GM21360 (cell line): ENCODE data around the gene SEMA3F.

Experiments
- ATAC-seq: cut with Tn5 transposase; IDR thresholded peaks from one replicate; pipeline ENCODE4 v1.9.1; 2021; ENCODE audit warnings: mild to moderate bottlenecking, moderate library complexity; ENCODE audit not compliant: unreplicated experiment

The SEMA3F gene

GRCh38 chr3:50169232-50169832 is 14.2 kb downstream of the SEMA3F start:
- ATAC-seq = no peak

- ATAC-seq = no peak
Measured at GRCh38 chr3:50169858-50170257, 14.7 kb downstream of the SEMA3F start.

- no peak for ATAC-seq
Measured at GRCh38 chr3:50170689-50171088, 15.6 kb downstream of the SEMA3F start.

- ATAC-seq = no peak
Measured at GRCh38 chr3:50171540-50172301, 16.6 kb downstream of the SEMA3F start.

GRCh38 chr3:50172626-50173220 is 17.6 kb downstream of the SEMA3F start:
- no peak for ATAC-seq

GRCh38 chr3:50173685-50174516 is 18.8 kb downstream of the SEMA3F start:
- no peak for ATAC-seq

DNA sequence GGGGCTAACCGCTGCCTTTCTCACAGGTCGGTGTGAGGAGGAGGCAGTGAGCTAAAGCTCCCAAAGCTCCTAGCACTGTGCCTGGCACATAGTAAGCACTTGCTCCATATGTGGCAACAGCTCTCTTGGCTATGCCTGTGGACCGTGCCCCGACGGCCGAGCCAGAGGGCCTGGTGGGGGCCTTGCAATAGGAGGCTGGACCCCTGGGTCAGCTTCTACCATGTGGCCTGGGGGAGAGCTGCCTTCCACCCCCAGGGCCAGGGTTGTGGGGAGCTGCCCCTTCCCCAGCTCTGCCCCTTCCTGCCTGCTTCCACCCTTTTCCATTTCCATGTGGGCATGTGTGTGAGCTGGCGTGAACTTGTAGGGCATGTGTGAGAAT is 19.4 kb downstream of the SEMA3F start:
- no peak for ATAC-seq

DNA sequence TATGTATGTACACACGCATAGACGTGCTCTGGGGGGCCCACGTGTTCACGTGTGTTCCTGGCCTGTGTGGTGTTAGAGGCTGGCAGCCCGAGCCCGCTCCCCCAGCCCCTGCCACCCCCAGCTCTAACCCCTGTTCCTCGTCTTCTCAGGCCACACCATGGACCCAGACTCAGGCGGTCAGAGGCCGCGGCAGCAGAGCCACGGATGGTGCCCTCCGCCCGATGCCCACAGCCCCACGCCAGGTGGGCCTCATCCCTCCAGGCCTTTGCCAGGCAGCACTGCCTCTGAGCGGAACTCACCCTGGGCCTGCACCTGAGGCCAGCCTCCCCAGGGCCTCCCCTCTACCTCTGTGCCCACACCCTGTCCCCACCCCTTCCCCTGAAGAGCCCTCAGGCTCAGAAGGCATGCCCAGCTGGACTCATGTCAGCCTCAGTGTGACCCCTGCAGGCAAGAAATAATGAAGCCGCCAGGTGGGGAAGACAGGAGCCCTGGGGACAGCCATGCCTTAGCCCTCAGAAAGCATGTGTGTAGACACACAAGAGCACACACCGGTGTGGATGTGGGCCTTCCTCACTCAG is 19.9 kb downstream of the SEMA3F start:
- ATAC-seq = no peak

- no peak for ATAC-seq
Measured at GRCh38 chr3:50177346-50177745, 22.2 kb downstream of the SEMA3F start.

- ATAC-seq = no peak
Measured at GRCh38 chr3:50179710-50180109, 24.6 kb downstream of the SEMA3F start.

GRCh38 chr3:50181985-50182384 is 26.9 kb downstream of the SEMA3F start:
- no peak for ATAC-seq

DNA sequence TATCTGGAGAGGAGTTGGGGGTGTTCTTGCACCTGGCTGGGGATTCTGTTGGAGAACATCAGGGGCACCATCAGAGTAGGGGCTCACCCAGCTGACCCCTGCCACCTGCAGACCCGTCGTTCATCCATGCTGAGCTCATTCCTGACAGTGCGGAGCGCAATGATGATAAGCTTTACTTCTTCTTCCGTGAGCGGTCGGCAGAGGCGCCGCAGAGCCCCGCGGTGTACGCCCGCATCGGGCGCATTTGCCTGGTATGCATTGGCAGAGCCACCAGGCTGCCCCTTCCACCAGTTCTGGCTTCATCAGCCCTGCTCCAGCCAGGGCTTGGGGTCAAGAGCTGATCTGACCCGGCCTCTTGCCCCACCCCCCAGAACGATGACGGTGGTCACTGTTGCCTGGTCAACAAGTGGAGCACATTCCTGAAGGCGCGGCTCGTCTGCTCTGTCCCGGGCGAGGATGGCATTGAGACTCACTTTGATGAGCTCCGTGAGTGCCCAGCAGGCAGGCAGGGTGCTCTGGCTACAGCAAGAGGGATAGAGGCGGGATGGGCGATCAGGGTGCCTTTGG is 27.5 kb downstream of the SEMA3F start:
- ATAC-seq = no peak

- no peak for ATAC-seq
Measured at GRCh38 chr3:50183755-50184154, 28.6 kb downstream of the SEMA3F start.

- no peak for ATAC-seq
Measured at GRCh38 chr3:50184242-50184978, 29.3 kb downstream of the SEMA3F start.

DNA sequence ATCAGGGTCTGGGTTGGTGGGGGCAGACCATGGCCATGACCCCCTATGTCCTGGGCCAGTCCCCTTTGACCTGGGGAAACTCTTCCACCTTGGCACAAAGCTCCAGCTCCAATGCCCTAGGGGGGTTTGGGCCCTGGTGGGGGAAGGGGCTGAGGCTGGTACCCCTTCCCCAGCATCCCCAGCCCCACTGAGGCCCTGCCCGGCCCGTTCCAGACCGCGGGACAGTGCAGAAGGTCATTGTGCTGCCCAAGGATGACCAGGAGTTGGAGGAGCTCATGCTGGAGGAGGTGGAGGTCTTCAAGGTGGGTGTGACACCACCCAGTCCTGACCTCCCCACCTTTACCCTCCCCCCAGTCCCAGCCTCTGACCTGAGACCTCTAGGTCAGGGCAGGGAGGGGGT is 30.1 kb downstream of the SEMA3F start:
- ATAC-seq = no peak

- no peak for ATAC-seq
Measured at GRCh38 chr3:50186096-50186495, 31.0 kb downstream of the SEMA3F start.

DNA sequence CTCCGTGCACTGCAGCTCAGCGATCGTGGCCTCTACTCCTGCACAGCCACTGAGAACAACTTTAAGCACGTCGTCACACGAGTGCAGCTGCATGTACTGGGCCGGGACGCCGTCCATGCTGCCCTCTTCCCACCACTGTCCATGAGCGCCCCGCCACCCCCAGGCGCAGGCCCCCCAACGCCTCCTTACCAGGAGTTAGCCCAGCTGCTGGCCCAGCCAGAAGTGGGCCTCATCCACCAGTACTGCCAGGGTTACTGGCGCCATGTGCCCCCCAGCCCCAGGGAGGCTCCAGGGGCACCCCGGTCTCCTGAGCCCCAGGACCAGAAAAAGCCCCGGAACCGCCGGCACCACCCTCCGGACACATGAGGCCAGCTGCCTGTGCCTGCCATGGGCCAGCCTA is 32.6 kb downstream of the SEMA3F start:
- ATAC-seq = no peak

GRCh38 chr3:50189274-50189673 is 34.1 kb downstream of the SEMA3F start:
- ATAC-seq = no peak

- ATAC-seq = no peak
Measured at GRCh38 chr3:50189989-50190388, 34.9 kb downstream of the SEMA3F start.
